T-helper 17 cell (primary cell): ENCODE data around the gene KIF2A. TPM values are rescaled to one million over a fixed set of nuclear protein-coding genes. Genes with fewer than 3 reads are reported as not detected.

ENCODE experiments used
- ATAC-seq: fragments of 150-1000 bp; cut with Tn5 transposase; 2 replicates; pipeline ENCODE4 v1.10.0; 2021; ENCODE audit warnings: mild to moderate bottlenecking, moderate library complexity
- DNase-seq, 3 donors: peaks; one replicate each; pipeline versions ENCODE4 v3.0.0 to v3.0.0-alpha.2; 2020 to 2021
- H3K9me3 ChIP-seq: one replicate; pipeline ENCODE4 v1.7.0; 2013; ENCODE audit warnings: low read length, mild to moderate bottlenecking; ENCODE audit not compliant: control insufficient read depth, poor library complexity, severe bottlenecking
- H3K27ac Mint-ChIP-seq: one replicate; pipeline ENCODE4 v1.8.0; 2022; ENCODE audit warnings: mild to moderate bottlenecking, moderate library complexity, mixed read lengths
- H3K27me3 Mint-ChIP-seq: one replicate; pipeline ENCODE4 v1.8.0; 2022; ENCODE audit warnings: mixed read lengths
- H3K36me3 Mint-ChIP-seq: one replicate; pipeline ENCODE4 v1.8.0; 2022; ENCODE audit warnings: low read depth, mixed read lengths
- H3K4me1 Mint-ChIP-seq: one replicate; pipeline ENCODE4 v1.8.0; 2022; ENCODE audit warnings: mild to moderate bottlenecking, mixed read lengths
- H3K4me3 Mint-ChIP-seq: one replicate; pipeline ENCODE4 v1.8.0; 2022; ENCODE audit warnings: mild to moderate bottlenecking, moderate library complexity, mixed read lengths
- total RNA-seq, 4 donors: library from RNA in 2 of 4; stranded (reverse) in 2 of 4; gene quantifications; one replicate each; pipeline ENCODE4 v1.2.3 and lab custom pipeline; 2022 to 2026

Gene KIF2A
- total RNA-seq, 2 donors from 2014 or later: 93.5 to 158 TPM

DNA sequence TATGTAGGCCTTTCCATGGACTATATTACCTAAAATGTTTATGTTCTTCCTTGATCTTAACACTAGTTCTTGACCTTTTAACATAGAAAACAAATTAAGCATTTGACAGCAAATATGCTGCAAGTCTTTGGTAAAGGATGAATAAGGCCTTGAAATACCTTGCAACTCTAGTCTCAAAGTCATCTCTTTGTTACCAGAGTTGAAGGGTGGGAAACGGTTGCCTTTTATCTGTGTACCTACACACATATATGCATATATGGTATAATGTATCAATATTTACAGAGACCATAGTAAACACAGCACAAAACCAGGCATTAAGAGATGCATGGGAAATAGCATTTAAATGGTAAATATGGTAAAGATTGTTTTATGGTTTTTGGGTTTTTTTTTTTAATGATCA lies 16.5 kb downstream of the KIF2A start:
- H3K27ac Mint-ChIP-seq: no peak overlapping the region
- no peaks in the 10 kb centered on the region for H3K9me3 ChIP-seq
- H3K4me3 Mint-ChIP-seq: no peak overlapping the region
- peaks cover 49% of the 10 kb centered on the region for H3K4me1 Mint-ChIP-seq
- H3K27me3 Mint-ChIP-seq: no peaks in the 10 kb centered on the region
- H3K36me3 Mint-ChIP-seq: peaks cover 4% of the 10 kb centered on the region
- ATAC-seq: no peak
- no peak for DNase-seq

DNA sequence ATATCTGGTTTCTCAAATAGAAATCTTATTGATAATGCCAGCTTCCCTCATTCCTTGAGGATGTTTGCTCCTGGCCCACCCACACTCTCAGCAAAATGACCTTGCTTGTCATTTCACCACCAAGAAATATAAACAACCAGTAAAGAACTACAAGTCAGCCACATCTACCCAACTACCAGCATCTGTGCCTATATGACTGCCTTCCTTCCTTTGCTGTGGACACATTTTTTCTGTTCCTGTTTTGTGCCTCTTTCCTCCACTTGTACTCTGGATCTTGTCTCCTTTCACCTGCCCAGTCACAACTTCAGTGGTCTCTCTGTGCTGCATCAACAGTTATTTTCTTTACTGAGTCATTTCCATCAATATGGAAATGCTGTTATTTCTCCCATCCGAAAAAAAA lies 20.3 kb downstream of the KIF2A start:
- H3K36me3 Mint-ChIP-seq: no peaks in the 10 kb centered on the region
- peak overlapping the region; percentile 62 for H3K4me3 Mint-ChIP-seq
- ATAC-seq (no peak), DNase-seq (no peak)
- H3K4me1 Mint-ChIP-seq: peaks cover 39% of the 10 kb centered on the region
- H3K27ac Mint-ChIP-seq: peak overlapping the region; percentile 86
- H3K27me3 Mint-ChIP-seq: no peaks in the 10 kb centered on the region
- H3K9me3 ChIP-seq: no peaks in the 10 kb centered on the region

DNA sequence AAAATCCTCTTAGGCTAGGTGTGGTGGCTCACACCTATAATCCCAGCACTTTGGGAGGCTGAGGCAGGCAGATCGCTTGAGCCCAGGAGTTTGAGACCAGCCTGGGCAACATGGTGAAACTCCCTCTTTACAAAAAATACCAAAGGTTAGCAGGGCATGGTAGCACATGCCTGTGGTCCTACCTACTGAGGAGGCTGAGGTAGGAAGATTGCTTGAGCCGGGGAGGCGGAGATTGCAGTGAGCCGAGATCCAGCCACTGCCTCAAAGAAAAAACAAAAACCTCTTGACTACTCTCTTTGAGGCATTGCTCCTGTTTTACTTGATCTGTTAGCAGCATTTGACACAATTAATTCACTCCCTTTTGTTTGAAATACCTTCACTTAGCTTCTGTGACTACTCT lies 20.7 kb downstream of the KIF2A start:
- ATAC-seq (no peak), DNase-seq (no peak)
- H3K27me3 Mint-ChIP-seq: no peaks in the 10 kb centered on the region
- H3K4me1 Mint-ChIP-seq: peaks cover 36% of the 10 kb centered on the region
- H3K27ac Mint-ChIP-seq: peak overlapping the region; percentile 86
- H3K4me3 Mint-ChIP-seq: peak overlapping the region; percentile 62
- H3K36me3 Mint-ChIP-seq: no peaks in the 10 kb centered on the region
- no peaks in the 10 kb centered on the region for H3K9me3 ChIP-seq

DNA sequence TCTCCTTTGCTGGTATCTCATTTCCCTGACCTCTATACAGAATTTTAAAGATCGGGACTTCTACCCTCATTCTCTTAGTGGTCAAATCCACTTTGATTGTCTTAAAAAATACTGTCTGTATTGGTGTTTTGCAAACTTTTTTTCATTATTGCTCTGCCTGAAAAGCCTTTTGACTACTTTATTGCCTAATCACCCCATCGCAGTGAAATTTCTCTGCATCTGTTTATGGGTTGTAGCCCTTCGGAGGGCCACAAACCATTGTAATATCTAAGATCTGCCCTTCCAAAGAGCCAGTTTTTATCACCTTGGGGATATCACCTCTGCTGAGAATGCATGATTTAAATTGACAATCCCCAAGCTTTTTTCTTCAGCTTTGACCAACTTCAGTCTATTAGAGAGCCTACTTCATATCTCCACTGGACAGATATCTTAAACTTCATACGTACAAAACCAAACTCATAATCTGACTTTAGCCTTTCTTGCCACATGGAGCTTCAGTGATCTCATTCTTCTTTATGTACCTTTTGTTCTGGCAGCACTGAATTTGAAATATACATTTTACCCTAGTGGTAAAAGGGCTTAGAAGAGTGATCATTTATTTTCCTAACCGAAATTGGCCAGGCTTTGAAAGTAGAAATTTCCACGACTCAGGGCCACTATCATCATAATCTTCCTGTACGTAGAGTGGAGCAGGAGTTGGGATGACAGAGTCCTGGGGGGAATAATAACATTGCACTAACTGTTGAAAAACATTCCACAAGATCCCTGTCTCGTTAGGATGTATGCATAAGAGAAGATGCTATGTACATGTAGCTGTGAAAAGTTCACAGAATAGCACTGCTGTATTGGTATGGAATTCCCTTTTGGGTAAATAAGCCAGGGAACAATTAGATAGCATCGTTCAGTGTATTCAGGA lies 21.4 kb downstream of the KIF2A start:
- DNase-seq (no peak), ATAC-seq (no peak)
- Mint-ChIP-seq H3K36me3 (no peaks in the 10 kb centered on the region), H3K4me1 (peaks cover 36% of the 10 kb centered on the region), H3K4me3 (peak overlapping the region; percentile 13), H3K27ac (peak overlapping the region; percentile 86), H3K27me3 (no peaks in the 10 kb centered on the region)
- no peaks in the 10 kb centered on the region for H3K9me3 ChIP-seq

DNA sequence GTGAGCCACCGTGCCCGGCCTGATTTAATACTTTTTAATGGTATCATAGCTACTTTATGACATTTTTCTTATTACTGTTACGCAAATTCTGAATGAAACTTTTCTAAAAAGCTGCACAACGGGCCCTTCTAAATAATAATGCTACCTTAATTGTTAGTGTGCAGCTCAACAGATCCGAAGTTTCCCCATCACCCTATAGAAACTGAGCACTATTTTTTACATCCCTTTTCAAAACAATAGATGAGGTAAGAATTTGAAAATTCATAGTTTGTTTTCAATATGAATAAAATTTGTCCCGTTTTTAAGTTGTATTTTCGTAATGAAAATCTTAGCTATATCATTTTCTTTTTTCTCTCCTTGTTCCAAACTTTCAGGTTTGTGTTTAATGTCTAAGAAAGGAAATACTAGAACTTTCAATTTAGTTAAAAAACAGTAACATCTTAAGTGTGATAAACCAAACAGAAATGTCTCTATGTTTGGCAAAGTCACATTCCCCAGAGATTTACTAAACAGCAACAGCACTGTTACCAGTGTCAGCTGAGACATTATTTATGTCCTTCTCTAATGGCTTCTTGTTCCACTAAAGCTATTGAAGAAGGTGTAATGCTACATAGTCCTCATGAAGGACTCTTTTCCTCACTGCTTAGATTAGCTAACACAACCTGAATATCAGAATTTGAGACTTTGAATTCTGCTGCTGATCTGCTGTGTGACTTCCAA lies 22.9 kb downstream of the KIF2A start:
- H3K4me1 Mint-ChIP-seq: peaks cover 44% of the 10 kb centered on the region
- ATAC-seq (no peak), DNase-seq (no peak)
- no peaks in the 10 kb centered on the region for H3K27me3 Mint-ChIP-seq
- H3K4me3 Mint-ChIP-seq: peak overlapping the region; percentile 5
- no peaks in the 10 kb centered on the region for H3K9me3 ChIP-seq
- peak overlapping the region; percentile 91 for H3K27ac Mint-ChIP-seq
- H3K36me3 Mint-ChIP-seq: peaks cover under 1% of the 10 kb centered on the region

DNA sequence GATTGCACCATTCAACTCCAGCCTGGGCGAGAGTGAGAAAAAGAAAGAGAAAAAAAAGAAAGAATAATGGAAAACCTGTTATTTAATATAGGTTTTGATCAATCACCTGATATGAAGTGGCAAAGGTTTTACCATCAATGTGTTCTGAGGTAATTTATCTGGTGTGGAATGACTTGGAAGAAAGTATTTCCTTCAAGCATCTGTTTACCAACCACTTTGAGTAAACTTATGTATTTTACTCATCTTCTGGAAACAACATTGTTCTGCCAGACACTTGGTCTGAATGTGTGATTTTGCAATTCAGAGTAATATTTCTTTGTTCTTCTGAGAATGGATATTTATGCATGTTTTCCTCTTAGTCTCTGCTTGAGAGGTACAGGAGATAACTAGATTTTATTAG lies 24.3 kb downstream of the KIF2A start:
- Mint-ChIP-seq H3K4me1 (peaks cover 47% of the 10 kb centered on the region), H3K4me3 (no peak overlapping the region), H3K27ac (peak overlapping the region; percentile 91), H3K27me3 (no peaks in the 10 kb centered on the region), H3K36me3 (peaks cover 4% of the 10 kb centered on the region)
- DNase-seq (no peak), ATAC-seq (no peak)
- no peaks in the 10 kb centered on the region for H3K9me3 ChIP-seq

- peaks cover 4% of the 10 kb centered on the region for H3K36me3 Mint-ChIP-seq
- no peak overlapping the region for H3K4me3 Mint-ChIP-seq
- no peak overlapping the region for H3K27ac Mint-ChIP-seq
- ATAC-seq (no peak), DNase-seq (no peak)
- H3K9me3 ChIP-seq: no peaks in the 10 kb centered on the region
- H3K27me3 Mint-ChIP-seq: no peaks in the 10 kb centered on the region
- peaks cover 42% of the 10 kb centered on the region for H3K4me1 Mint-ChIP-seq
Observed at GRCh38 chr5:62331921-62332320, 25.9 kb downstream of the KIF2A start.

DNA sequence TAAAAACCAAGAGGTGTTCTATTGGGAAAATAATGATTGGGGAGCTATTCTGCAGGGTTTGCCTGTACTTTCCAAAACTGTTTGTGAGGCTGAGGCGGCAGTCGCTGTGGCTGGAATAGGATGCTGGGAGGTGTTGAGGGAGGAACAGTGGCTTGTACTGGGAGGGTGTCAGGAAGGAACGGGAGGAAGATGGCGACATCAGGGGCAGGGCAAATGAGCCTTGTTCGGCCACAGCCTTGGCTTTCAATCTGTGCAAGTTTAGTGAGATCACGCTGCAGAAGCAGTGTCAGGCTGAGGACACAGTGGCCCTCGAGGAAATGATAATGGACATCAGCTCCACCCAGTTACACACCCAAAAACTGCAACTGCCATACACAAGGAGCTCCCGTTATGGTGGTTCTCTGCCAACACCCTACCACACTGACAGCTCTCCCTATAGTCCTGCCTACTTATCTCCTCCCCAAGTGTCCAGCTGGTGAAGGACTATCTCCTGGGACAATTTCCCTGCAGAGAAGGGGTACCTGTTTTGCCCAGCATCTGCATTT lies 27.3 kb downstream of the KIF2A start:
- ATAC-seq (no peak), DNase-seq (no peak)
- no peaks in the 10 kb centered on the region for H3K9me3 ChIP-seq
- no peaks in the 10 kb centered on the region for H3K27me3 Mint-ChIP-seq
- H3K4me1 Mint-ChIP-seq: peaks cover 36% of the 10 kb centered on the region
- peak overlapping the region; percentile 90 for H3K27ac Mint-ChIP-seq
- H3K4me3 Mint-ChIP-seq: no peak overlapping the region
- peaks cover 4% of the 10 kb centered on the region for H3K36me3 Mint-ChIP-seq

GRCh38 chr5:62334082-62334481 lies 28.1 kb downstream of the KIF2A start:
- H3K27ac Mint-ChIP-seq: peak overlapping the region; percentile 90
- peak overlapping the region; percentile 59 for H3K4me3 Mint-ChIP-seq
- H3K27me3 Mint-ChIP-seq: no peaks in the 10 kb centered on the region
- H3K9me3 ChIP-seq: no peaks in the 10 kb centered on the region
- no peak for ATAC-seq
- peaks cover 34% of the 10 kb centered on the region for H3K4me1 Mint-ChIP-seq
- no peak for DNase-seq
- peaks cover 4% of the 10 kb centered on the region for H3K36me3 Mint-ChIP-seq

GRCh38 chr5:62340392-62340791 lies 34.4 kb downstream of the KIF2A start:
- H3K27me3 Mint-ChIP-seq: no peaks in the 10 kb centered on the region
- ATAC-seq (no peak), DNase-seq (no peak)
- no peaks in the 10 kb centered on the region for H3K36me3 Mint-ChIP-seq
- H3K4me3 Mint-ChIP-seq: no peak overlapping the region
- H3K27ac Mint-ChIP-seq: no peak overlapping the region
- H3K9me3 ChIP-seq: no peaks in the 10 kb centered on the region
- H3K4me1 Mint-ChIP-seq: peaks cover 44% of the 10 kb centered on the region

- no peaks in the 10 kb centered on the region for H3K9me3 ChIP-seq
- no peak overlapping the region for H3K4me3 Mint-ChIP-seq
Observed at GRCh38 chr5:62340979-62341378, 35.0 kb downstream of the KIF2A start.

GRCh38 chr5:62341783-62342475 lies 35.9 kb downstream of the KIF2A start:
- DNase-seq (no peak), ATAC-seq (peak; percentile 69)
- H3K4me3 Mint-ChIP-seq: peak overlapping the region; percentile 54
- H3K9me3 ChIP-seq: no peaks in the 10 kb centered on the region
- peaks cover 41% of the 10 kb centered on the region for H3K4me1 Mint-ChIP-seq
- no peaks in the 10 kb centered on the region for H3K27me3 Mint-ChIP-seq
- H3K36me3 Mint-ChIP-seq: no peaks in the 10 kb centered on the region
- peak overlapping the region; percentile 27 for H3K27ac Mint-ChIP-seq

More at GRCh38 chr5:62340979-62341378, 35.0 kb downstream of the KIF2A start:
- DNase-seq (no peak), ATAC-seq (no peak)
- Mint-ChIP-seq H3K27me3 (no peaks in the 10 kb centered on the region), H3K36me3 (no peaks in the 10 kb centered on the region), H3K27ac (peak overlapping the region; percentile 27), H3K4me1 (peaks cover 42% of the 10 kb centered on the region)

GRCh38 chr5:62342476-62342837 lies 36.5 kb downstream of the KIF2A start:
- H3K4me1 Mint-ChIP-seq: peaks cover 43% of the 10 kb centered on the region
- H3K36me3 Mint-ChIP-seq: no peaks in the 10 kb centered on the region
- ATAC-seq (peak; percentile 15), DNase-seq (no peak)
- H3K4me3 Mint-ChIP-seq: peak overlapping the region; percentile 54
- H3K27me3 Mint-ChIP-seq: no peaks in the 10 kb centered on the region
- peak overlapping the region; percentile 90 for H3K27ac Mint-ChIP-seq
- H3K9me3 ChIP-seq: no peaks in the 10 kb centered on the region
